A549 (cell line): ENCODE measurements around the gene TMEM164. TPM values are rescaled to one million over a fixed set of nuclear protein-coding genes. Genes with fewer than 3 reads are reported as not detected.

Source experiments
- ATAC-seq, 2 experiments: fragments of 200-7000 bp in 1 of 2; fragments of >200 bp in 1 of 2; cut with Nextera tagmentation in 1 of 2; cut with Tn5 transposase in 1 of 2; 3 replicates each; pipeline versions ENCODE4 v1.8.0 to v1.9.1; 2018 to 2020; ENCODE audit warnings: mild to moderate bottlenecking in 1 of 2, moderate library complexity in 1 of 2
- CTCF ChIA-PET: fragments of 300-600 bp; sonication (Branson Sonifier 250); formaldehyde crosslinking; extraction: SDS; loops from one replicate; lab custom pipeline; 2021; ENCODE audit warnings: antibody characterized with exemption, inconsistent platforms; lab: Yijun Ruan, JAX
- POLR2A ChIA-PET: fragments of 350-600 bp; formaldehyde crosslinking; extraction: SDS; loops from one replicate; lab custom pipeline; 2021; ENCODE audit warnings: antibody characterized with exemption, inconsistent platforms; lab: Yijun Ruan, JAX
- DNase-seq, 2 experiments: peaks; one replicate each; pipeline versions ENCODE4 v3.0.0 to v3.0.0-alpha.2; 2011 to 2016; ENCODE audit warnings: low read depth in 1 of 2, low spot score in 1 of 2
- FAIRE-seq: peaks from 2 replicates; lab custom pipeline; 2011; peaks lifted over from hg19 to GRCh38; lab: Jason Lieb, UNC
- H3K27ac ChIP-seq, 2 experiments: fragments of >200 bp; sonication (Bioruptor Twin); formaldehyde crosslinking; 3 replicates each; pipeline ENCODE4 v1.5.1; 2016 to 2017
- H3K4me1 ChIP-seq: fragments of >200 bp; sonication (Bioruptor Twin); formaldehyde crosslinking; 3 replicates; pipeline ENCODE4 v1.6.1; 2016
- H3K4me2 ChIP-seq: fragments of >200 bp; sonication (Bioruptor Twin); formaldehyde crosslinking; 3 replicates; pipeline ENCODE4 v1.6.1; 2016
- H3K4me3 ChIP-seq: fragments of >200 bp; sonication (Bioruptor Twin); formaldehyde crosslinking; 3 replicates; pipeline ENCODE4 v1.5.1; 2016
- H3K9me3 ChIP-seq: fragments of >200 bp; sonication (Bioruptor Twin); formaldehyde crosslinking; 3 replicates; pipeline ENCODE4 v1.6.1; 2016
- CBX2 ChIP-seq: fragments of 200-600 bp; sonication (generic); IDR thresholded peaks from 2 replicates; pipeline ENCODE4 v1.6.1; 2016; ENCODE audit warnings: low read depth, mild to moderate bottlenecking, borderline replicate concordance
- CEBPB ChIP-seq, 2 experiments: fragments of >200 bp in 1 of 2; sonication (Bioruptor Twin) in 1 of 2; formaldehyde crosslinking in 1 of 2; IDR thresholded peaks; 2 replicates each; pipeline ENCODE4 v1.6.1; 2012 to 2016
- EHMT2 ChIP-seq: fragments of 200-600 bp; sonication (generic); IDR thresholded peaks from 2 replicates; pipeline ENCODE4 v1.6.1; 2016; ENCODE audit warnings: antibody characterized with exemption, low read depth, mild to moderate bottlenecking, moderate library complexity
- EP300 ChIP-seq, 2 experiments: fragments of >200 bp; sonication (Bioruptor Twin); formaldehyde crosslinking; IDR thresholded peaks; 2 replicates in 1 of 2; 3 replicates in 1 of 2; pipeline ENCODE4 v1.6.1; 2016 to 2017
- ESRRA ChIP-seq: fragments of 150-350 bp; IDR thresholded peaks from 2 replicates; pipeline ENCODE4 v1.6.1; 2014; ENCODE audit warnings: mild to moderate bottlenecking, low read length, borderline replicate concordance
- FOSB ChIP-seq: fragments of 250-450 bp; sonication (Bioruptor Pico); IDR thresholded peaks from 2 replicates; pipeline ENCODE4 v1.5.0; 2020; ENCODE audit warnings: mild to moderate bottlenecking, moderate library complexity
- FOSL2 ChIP-seq, 2 experiments: fragments of 450-650 bp in 1 of 2; fragments of >200 bp in 1 of 2; sonication (Bioruptor Twin) in 1 of 2; formaldehyde crosslinking; IDR thresholded peaks; 2 replicates each; pipeline versions ENCODE4 v1.5.0 to v1.6.1; 2016 to 2020; ENCODE audit warnings: mild to moderate bottlenecking in 1 of 2, moderate library complexity in 1 of 2
- FOXS1 ChIP-seq: fragments of 250-450 bp; sonication (Bioruptor Pico); IDR thresholded peaks from 2 replicates; pipeline ENCODE4 v1.5.0; 2020; ENCODE audit warnings: mild to moderate bottlenecking, moderate library complexity
- HES2 ChIP-seq: fragments of >200 bp; sonication (Bioruptor Twin); formaldehyde crosslinking; IDR thresholded peaks from 2 replicates; pipeline ENCODE4 v1.6.1; 2016
- JUN ChIP-seq, 2 experiments: fragments of >200 bp; sonication (Bioruptor Twin); formaldehyde crosslinking; IDR thresholded peaks; 2 replicates in 1 of 2; 3 replicates in 1 of 2; pipeline ENCODE4 v1.6.1; 2016 to 2017
- JUNB ChIP-seq: fragments of >200 bp; sonication (Bioruptor Twin); formaldehyde crosslinking; IDR thresholded peaks from 2 replicates; pipeline ENCODE4 v1.6.1; 2016
- KDM1A ChIP-seq: fragments of 200-600 bp; sonication (generic); IDR thresholded peaks from 2 replicates; pipeline ENCODE4 v1.6.1; 2016; ENCODE audit warnings: low read depth, mild to moderate bottlenecking
- MAX ChIP-seq: IDR thresholded peaks from 2 replicates; pipeline ENCODE4 v1.6.1; 2012
- MYC ChIP-seq: IDR thresholded peaks from 2 replicates; pipeline ENCODE4 v1.6.1; 2012; ENCODE audit warnings: mild to moderate bottlenecking, inconsistent platforms, low read length, improper control_type of control experiment, borderline replicate concordance
- POLR2A ChIP-seq: IDR thresholded peaks from 2 replicates; pipeline ENCODE4 v1.6.1; 2012; ENCODE audit warnings: mild to moderate bottlenecking, low read length
- RAD21 ChIP-seq, 2 experiments: fragments of >200 bp in 1 of 2; sonication (Bioruptor Twin) in 1 of 2; formaldehyde crosslinking in 1 of 2; IDR thresholded peaks in 1 of 2; conservative IDR thresholded peaks in 1 of 2; 2 replicates in 1 of 2; 3 replicates in 1 of 2; pipeline ENCODE4 v1.6.1; 2012 to 2018; ENCODE audit warnings: inconsistent platforms in 1 of 2
- RCOR1 ChIP-seq: fragments of 150-350 bp; IDR thresholded peaks from 2 replicates; pipeline ENCODE4 v1.6.1; 2014; ENCODE audit warnings: antibody characterized with exemption, low read length, low read depth
- SMC3 ChIP-seq: fragments of >200 bp; sonication (Bioruptor Twin); formaldehyde crosslinking; IDR thresholded peaks from 3 replicates; pipeline ENCODE4 v1.6.1; 2018; ENCODE audit warnings: inconsistent platforms
- SREBF2 ChIP-seq: fragments of 450-650 bp; IDR thresholded peaks from 2 replicates; pipeline ENCODE4 v1.6.1; 2014; ENCODE audit warnings: mild to moderate bottlenecking, moderate library complexity
- TP53 ChIP-seq: fragments of 250-450 bp; sonication (Bioruptor Pico); IDR thresholded peaks from 2 replicates; pipeline ENCODE4 v1.5.0; 2021; ENCODE audit warnings: mild to moderate bottlenecking, moderate library complexity
- WGBS: methylation state at CpG from one replicate; pipeline ENCODE4 v1.1.6; 2017; ENCODE audit errors: missing lambda C conversion rate; 5-methylcytosine and 5-hydroxymethylcytosine counted together
- polyA plus RNA-seq, 4 experiments: library from polyadenylated mRNA; depleted of rRNA in 3 of 4; stranded (reverse); fragments of >200 nt; fragmentation: RNase III in 1 of 4; extraction: RNeasy Plus Mini Kit Qiagen cat#74134 plus additional on column Dnase treatment in 1 of 4; gene quantifications; 2 replicates in 3 of 4; 3 replicates in 1 of 4; pipeline ENCODE4 v1.2.3, GENCODE V29; 2011 to 2017
- TF ChIP-seq, protein P1 (sequence below): fragments of >200 bp; sonication (Bioruptor Twin); formaldehyde crosslinking; IDR thresholded peaks from 3 replicates; pipeline ENCODE4 v1.5.1; 2016
- TF ChIP-seq, protein P2 (sequence below): fragments of 200-600 bp; sonication (generic); IDR thresholded peaks from 2 replicates; pipeline ENCODE4 v1.6.1; 2016; ENCODE audit warnings: antibody characterized with exemption, mild to moderate bottlenecking, moderate library complexity
- TF ChIP-seq, protein P3 (sequence below): IDR thresholded peaks from 2 replicates; pipeline ENCODE4 v1.6.1; 2012; ENCODE audit warnings: low read depth, borderline replicate concordance
- TF ChIP-seq, protein P4 (sequence below): fragments of 150-350 bp; IDR thresholded peaks from 2 replicates; pipeline ENCODE4 v1.6.1; 2014; ENCODE audit warnings: low read depth, mild to moderate bottlenecking, low read length

TMEM164 gene
- polyA plus RNA-seq, 2 of the 4 experiments (the other 2 are of a cell fraction): 32.0 to 43.7 TPM

GRCh38 chrX:110212299-110212698 lies 209.4 kb downstream of the TMEM164 start:
- CTCF ChIA-PET: interaction anchor here (1.5 kb wide), 1 partner anchor 195 kb away, joined by 3 read pairs; no protein-coding TSS in a partner anchor
- TF ChIP-seq, protein P1, sequence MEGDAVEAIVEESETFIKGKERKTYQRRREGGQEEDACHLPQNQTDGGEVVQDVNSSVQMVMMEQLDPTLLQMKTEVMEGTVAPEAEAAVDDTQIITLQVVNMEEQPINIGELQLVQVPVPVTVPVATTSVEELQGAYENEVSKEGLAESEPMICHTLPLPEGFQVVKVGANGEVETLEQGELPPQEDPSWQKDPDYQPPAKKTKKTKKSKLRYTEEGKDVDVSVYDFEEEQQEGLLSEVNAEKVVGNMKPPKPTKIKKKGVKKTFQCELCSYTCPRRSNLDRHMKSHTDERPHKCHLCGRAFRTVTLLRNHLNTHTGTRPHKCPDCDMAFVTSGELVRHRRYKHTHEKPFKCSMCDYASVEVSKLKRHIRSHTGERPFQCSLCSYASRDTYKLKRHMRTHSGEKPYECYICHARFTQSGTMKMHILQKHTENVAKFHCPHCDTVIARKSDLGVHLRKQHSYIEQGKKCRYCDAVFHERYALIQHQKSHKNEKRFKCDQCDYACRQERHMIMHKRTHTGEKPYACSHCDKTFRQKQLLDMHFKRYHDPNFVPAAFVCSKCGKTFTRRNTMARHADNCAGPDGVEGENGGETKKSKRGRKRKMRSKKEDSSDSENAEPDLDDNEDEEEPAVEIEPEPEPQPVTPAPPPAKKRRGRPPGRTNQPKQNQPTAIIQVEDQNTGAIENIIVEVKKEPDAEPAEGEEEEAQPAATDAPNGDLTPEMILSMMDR: no peak
- TF ChIP-seq JUN (IDR thresholded peaks at IDR 0.05) (no peak), SMC3 (no peak)
- peak in 1 of 2 experiments; percentile 49; a peak in 2 of 6 replicates for ATAC-seq
- POLR2A ChIA-PET: no interaction called here
- Histone ChIP-seq H3K4me3 (no peak overlapping the region), H3K4me1 (peaks cover 69% of the 10 kb centered on the region), H3K4me2 (peak overlapping the region; percentile 11; the same call in 1 of the 3 replicates), H3K27ac (peak overlapping the region; percentile 12 to 54; a peak in 2 of 6 replicates), H3K9me3 (no peaks in the 10 kb centered on the region)
- FAIRE-seq: peak; percentile 86
- 77% methylated on average over 3 of the region's 3 CpGs for WGBS
- DNase-seq: peak; percentile 15 to 17

- H3K27ac ChIP-seq: 0 out of 6 replicates have a peak overlapping the region, but pooled peaks of 1 of the 2 experiments have one; percentile 47
- ChIA-PET CTCF (no interaction called here), POLR2A (no interaction called here)
- no peak overlapping the region for H3K4me3 ChIP-seq
- H3K4me2 ChIP-seq: no peak overlapping the region
- peaks cover 77% of the 10 kb centered on the region for H3K4me1 ChIP-seq
- DNase-seq: no peak
- ATAC-seq: no peak
- TF ChIP-seq MYC: no peak
- no peak for TF ChIP-seq TP53 (CRISPR knock-in tag)
- TF ChIP-seq EHMT2: no peak
- no peak for TF ChIP-seq SREBF2
- no peak for TF ChIP-seq FOXS1
- TF ChIP-seq HES2: no peak
- H3K9me3 ChIP-seq: no peaks in the 10 kb centered on the region
- peak; percentile 43 for FAIRE-seq
- WGBS: 86% methylated on average over 1 of the region's 1 CpG
Observed at GRCh38 chrX:110213183-110213582, 210.3 kb downstream of the TMEM164 start.

GRCh38 chrX:110214684-110215083 lies 211.8 kb downstream of the TMEM164 start:
- CTCF ChIA-PET: interaction anchor here (1.4 kb wide), 1 partner anchor 58 kb away, joined by 4 read pairs; no protein-coding TSS in a partner anchor
- POLR2A ChIA-PET: no interaction called here

More at GRCh38 chrX:110214684-110215083, 211.8 kb downstream of the TMEM164 start:
- TF ChIP-seq FOSL2 (IDR thresholded peaks at IDR 0.05): no peak
- TF ChIP-seq FOSL2 (CRISPR knock-in tag; IDR thresholded peaks at IDR 0.05): no peak
- TF ChIP-seq, protein P2, sequence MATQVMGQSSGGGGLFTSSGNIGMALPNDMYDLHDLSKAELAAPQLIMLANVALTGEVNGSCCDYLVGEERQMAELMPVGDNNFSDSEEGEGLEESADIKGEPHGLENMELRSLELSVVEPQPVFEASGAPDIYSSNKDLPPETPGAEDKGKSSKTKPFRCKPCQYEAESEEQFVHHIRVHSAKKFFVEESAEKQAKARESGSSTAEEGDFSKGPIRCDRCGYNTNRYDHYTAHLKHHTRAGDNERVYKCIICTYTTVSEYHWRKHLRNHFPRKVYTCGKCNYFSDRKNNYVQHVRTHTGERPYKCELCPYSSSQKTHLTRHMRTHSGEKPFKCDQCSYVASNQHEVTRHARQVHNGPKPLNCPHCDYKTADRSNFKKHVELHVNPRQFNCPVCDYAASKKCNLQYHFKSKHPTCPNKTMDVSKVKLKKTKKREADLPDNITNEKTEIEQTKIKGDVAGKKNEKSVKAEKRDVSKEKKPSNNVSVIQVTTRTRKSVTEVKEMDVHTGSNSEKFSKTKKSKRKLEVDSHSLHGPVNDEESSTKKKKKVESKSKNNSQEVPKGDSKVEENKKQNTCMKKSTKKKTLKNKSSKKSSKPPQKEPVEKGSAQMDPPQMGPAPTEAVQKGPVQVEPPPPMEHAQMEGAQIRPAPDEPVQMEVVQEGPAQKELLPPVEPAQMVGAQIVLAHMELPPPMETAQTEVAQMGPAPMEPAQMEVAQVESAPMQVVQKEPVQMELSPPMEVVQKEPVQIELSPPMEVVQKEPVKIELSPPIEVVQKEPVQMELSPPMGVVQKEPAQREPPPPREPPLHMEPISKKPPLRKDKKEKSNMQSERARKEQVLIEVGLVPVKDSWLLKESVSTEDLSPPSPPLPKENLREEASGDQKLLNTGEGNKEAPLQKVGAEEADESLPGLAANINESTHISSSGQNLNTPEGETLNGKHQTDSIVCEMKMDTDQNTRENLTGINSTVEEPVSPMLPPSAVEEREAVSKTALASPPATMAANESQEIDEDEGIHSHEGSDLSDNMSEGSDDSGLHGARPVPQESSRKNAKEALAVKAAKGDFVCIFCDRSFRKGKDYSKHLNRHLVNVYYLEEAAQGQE: no peak
- TF ChIP-seq CBX2: no peak
- no peak for TF ChIP-seq ESRRA
- TF ChIP-seq FOSB (CRISPR knock-in tag): no peak
- TF ChIP-seq POLR2A: no peak
- TF ChIP-seq, protein P3, sequence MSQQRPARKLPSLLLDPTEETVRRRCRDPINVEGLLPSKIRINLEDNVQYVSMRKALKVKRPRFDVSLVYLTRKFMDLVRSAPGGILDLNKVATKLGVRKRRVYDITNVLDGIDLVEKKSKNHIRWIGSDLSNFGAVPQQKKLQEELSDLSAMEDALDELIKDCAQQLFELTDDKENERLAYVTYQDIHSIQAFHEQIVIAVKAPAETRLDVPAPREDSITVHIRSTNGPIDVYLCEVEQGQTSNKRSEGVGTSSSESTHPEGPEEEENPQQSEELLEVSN: no peak
- TF ChIP-seq JUNB: no peak
- no peak for TF ChIP-seq CEBPB (IDR thresholded peaks at IDR 0.05)
- TF ChIP-seq, protein P4, sequence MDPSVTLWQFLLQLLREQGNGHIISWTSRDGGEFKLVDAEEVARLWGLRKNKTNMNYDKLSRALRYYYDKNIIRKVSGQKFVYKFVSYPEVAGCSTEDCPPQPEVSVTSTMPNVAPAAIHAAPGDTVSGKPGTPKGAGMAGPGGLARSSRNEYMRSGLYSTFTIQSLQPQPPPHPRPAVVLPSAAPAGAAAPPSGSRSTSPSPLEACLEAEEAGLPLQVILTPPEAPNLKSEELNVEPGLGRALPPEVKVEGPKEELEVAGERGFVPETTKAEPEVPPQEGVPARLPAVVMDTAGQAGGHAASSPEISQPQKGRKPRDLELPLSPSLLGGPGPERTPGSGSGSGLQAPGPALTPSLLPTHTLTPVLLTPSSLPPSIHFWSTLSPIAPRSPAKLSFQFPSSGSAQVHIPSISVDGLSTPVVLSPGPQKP: no peak
- TF ChIP-seq KDM1A: no peak
- no peak for TF ChIP-seq JUN (IDR thresholded peaks at IDR 0.05)
- no peak for TF ChIP-seq MYC
- no peak for TF ChIP-seq EP300 (IDR thresholded peaks at IDR 0.05)
- TF ChIP-seq RCOR1: no peak
- no peak for TF ChIP-seq MAX
- no peak for TF ChIP-seq RAD21 (conservative IDR thresholded peaks at IDR 0.05 in 1 of 2, IDR thresholded peaks at IDR 0.05 in 1 of 2)
- no peaks in the 10 kb centered on the region for H3K9me3 ChIP-seq
- peaks cover 81% of the 10 kb centered on the region for H3K4me1 ChIP-seq
- peak overlapping the region; percentile 79 to 86 for H3K27ac ChIP-seq
- WGBS: 50% methylated on average over 1 of the region's 1 CpG
- peak overlapping the region; percentile 88 for H3K4me2 ChIP-seq
- no peak overlapping the region for H3K4me3 ChIP-seq
- peak; percentile 84 for FAIRE-seq
- ATAC-seq: no peak
- DNase-seq: no peak
